HG03354 (cell line): ENCODE measurements around the gene HIRA.

Experiments used
- ATAC-seq: cut with Tn5 transposase; IDR thresholded peaks from one replicate; pipeline ENCODE4 v1.9.1; 2021; ENCODE audit warnings: mild to moderate bottlenecking; ENCODE audit not compliant: unreplicated experiment, poor library complexity, severe bottlenecking

Gene HIRA

DNA sequence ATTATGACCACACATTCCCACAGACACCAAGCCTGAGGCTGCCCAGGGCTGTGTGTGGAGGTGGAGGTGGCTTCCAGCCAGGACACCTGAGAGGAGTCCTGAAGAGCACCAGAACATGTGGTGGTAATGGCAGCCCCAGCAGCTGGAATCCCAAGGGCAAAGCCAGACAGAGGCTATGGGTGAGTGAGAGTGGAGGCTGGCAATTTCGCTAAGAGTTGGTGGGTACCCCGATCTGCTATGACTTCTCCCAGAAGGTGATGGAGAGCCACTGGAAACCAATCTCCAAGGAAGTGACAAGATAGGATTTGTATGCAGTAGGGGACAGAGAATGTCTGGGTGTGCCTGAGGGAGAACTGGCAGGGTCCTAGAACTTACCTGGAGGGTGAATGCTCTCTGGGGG, 70.7 kb downstream of the HIRA start:
- no peak for ATAC-seq

DNA sequence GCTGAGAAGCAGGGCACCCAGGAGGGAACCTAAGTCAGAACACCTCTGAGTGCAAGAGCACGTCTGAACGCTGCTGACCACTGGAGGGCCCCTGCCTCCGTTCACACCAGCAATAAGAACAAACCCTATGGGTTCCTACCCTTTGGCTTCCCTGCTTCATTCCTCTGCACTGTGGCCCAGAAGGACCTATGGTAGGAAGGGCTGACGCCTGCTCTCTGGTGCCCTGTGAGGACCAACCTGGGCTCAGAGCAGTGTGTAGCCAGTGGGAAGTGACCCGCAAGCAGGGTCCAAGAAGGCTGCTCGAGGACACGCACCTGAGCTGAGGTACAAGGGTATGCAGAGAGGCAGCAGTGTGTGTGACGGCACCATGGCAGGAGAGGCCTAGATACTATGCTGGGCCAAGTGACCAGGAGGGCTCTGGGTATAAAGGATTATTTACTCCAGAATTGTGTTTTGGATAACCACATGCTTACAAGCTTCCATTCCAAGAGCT, 71.2 kb downstream of the HIRA start:
- no peak for ATAC-seq

DNA sequence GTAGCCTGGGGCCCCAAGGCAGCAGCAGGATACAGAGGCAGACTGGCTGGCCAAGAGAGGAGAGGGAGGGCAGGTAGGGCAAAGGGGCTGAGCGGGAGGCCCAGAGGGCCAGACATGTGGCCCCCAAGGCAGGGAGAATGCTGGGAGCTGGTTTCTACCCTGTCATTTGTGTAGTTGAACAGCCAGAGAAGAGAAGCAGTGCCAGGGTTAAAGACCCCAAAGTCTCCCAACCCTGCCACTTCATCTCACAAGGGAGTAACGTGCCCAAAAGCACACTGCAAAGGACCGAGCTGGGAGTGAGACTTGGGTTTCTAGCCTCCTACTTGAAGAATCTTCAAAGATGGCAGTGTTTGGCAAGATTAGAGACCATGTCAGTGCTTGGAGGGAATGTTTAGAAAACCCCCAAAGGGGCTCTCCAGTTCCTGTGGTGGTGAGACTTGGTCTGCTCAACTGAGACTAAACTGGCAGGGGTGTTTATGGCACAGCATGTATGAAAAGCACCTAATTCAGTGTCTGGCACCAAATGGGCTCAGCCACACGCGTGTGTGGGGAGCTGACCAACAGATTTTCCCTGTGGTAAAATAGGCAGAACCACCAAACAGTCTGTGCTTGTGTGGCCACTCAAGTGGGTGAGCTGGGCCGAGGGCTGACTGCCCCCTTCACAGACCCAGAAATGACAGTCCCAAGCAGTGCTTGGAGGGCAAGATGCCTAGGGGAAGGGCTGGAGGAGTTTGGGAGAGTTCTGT, 71.8 kb downstream of the HIRA start:
- ATAC-seq = no peak

DNA sequence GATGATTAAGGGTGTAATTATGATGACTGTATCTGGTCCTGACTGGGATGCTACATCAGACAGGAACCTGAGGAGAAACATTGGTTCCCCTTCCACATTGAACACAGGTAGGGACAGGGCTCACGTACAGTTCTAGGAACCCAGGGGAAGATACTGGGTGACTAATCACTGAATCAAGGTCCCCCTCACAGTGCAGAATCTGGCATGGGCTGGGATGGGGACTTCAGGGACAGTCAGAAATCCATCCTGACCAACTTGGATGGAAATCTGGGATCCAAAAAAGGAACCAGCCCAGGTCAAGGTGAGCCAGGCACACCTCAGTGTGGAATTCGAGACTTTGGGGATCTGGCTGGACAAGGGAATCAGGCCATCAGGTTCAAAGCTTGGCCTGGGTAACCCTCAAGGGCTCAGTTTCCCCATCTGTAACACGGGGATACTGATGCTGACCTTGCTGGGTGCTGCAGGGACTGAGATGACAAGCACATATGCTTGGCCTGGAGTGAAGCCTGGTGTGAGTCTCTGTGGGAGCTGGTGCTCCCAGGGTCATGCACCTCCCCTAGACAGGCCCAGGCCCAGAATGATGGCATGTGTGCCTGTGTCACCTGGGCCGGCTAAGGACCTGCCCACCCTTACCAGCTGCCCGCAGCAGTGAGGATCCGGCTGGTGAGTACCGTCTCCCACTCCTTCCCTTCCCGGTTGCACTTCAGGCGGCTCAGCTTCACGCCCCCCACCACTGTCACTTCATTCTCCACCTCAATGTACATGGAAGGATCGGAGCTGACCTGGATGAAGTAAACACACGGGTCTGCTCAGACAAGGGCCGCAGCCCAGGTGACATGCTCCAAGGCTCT, 72.6 kb downstream of the HIRA start:
- ATAC-seq = no peak

DNA sequence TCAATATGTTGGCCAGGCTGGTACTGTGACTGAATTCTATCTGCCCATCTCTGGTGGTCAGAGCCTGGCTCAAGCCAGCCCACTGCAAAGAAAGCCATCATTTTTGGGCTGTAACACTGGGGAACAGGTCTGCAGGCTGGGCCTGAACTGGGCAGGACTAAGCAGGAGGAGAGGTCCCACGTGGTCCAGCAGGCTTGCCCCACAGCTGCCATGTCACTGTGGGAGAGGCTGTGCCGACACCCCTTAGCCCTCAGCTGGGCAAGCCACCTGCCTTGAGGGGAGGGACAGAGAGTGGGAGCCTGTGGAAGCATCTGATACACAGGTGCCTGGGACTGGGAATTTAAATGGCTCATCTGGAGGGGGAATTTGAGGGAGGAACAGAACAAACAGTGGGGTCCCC, 73.3 kb downstream of the HIRA start:
- no peak for ATAC-seq

DNA sequence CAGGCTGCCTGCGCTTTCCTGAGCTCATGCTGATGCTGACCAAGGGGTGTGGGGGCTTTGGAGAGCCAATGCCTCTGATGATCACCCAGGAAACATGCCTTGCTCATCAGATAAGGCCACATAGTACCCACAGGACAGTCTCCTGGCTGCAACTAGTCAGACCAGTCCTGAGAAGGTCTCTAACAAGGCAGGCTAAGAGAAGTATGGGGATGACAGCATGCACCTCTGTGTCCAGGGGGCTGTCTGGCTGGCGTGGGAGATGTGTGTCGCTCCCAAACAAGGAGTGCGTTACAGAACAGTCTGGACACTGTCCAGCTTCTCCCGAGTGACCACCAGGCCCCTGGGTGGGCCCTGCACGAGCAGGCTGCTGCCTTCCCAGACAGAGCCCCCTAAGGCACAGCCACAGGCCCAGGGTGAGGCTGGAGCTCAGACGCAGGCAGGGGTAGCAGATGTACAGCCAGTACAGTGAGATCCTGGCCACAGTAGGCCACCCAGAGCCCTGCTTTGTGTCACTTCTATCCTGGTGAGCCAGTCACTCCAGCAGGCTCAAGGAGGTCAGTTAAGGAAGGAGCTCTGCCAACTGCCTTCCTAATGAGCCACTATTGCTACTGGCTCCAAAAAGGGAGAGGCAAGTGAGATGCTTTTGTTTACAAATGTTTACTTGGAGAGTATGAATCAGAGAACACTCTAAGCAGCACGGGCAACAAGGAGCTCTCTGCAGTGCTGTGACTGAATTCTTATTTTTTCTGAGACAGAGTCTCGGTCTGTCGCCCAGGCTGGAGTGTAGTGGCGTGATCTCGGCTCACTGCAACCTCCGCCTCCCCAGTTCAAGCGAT, 74.0 kb downstream of the HIRA start:
- ATAC-seq = no peak

DNA sequence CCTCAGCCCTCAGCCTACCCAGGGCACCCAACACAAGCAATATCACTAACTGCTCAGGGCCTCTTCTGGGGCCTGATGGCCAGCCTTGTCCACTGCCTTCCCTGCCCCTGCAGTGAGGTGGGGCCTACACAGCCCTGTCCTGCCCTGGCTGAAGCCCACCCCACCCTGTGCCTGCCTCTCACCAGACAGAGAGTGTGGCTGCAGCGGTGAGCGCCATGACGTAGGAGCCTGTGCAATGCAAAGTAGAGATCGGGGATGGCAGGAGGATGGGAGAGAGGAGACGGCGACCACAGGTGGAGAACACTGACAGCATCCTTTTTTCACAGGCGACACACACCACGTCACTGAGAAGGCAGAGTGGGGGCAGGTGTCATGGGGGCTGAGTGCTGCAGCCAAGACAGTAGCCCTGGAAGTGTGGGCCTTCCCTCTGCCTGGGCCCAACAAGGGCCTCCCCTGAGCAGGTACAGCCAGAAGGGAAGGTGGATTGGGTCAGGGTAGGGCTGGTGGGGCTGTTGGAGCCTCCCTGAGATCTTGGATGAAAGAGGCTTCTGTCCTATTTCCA, 74.7 kb downstream of the HIRA start:
- ATAC-seq = no peak

DNA sequence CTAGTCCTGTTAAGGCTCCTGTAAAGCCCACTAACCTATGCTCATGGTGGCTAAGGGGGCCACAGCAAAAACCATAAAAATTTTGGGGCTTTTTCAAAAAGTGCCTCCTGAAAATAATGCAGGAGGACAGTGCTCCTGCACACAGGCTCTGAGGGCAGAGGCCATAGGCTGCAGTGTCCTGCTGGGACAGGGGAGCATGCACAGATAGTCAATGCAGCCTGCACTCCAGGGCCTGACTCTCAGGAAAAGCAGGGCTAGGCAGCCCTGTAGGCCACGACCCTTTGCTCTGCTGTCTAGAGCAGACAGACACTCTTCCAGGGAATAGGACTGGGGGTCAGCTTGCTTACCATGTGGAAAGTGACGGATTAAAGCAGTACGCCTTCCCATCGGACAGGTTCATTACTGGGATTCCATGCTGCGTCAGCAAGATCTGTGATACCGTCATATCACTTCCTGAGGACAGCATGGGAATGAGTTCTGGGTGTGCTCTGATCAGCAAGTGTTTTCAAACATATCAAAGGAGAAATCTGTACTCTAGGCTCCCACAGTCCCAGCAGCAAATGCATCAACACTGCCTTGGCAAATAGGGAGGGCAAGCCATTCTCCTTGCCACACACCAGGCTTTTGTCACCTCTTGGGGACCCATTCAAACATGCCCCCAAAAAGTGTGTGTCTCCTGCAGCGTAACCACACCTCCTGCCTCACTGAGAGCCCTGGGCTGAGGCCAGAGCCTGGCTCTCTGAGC, 75.9 kb downstream of the HIRA start:
- ATAC-seq = no peak

DNA sequence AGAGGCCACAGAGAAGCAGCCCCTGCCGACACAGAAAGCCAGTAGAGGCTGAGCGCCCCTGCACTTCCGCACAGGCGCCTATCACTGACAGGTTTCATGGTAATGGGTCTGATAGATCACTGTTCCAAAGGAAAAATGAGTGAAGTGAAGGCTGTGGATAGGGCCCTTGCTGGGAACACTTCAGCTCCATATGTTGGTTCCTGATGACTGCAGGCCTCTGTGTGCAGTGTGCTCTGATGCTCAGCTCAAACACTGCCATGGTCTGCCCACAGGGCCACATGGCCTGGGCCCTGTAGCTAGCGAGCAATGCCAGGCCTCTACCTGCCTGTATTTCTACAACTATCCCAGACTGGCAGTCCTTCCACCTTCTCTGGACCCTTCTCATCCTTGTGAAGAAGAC, 77.3 kb downstream of the HIRA start:
- ATAC-seq = no peak

DNA sequence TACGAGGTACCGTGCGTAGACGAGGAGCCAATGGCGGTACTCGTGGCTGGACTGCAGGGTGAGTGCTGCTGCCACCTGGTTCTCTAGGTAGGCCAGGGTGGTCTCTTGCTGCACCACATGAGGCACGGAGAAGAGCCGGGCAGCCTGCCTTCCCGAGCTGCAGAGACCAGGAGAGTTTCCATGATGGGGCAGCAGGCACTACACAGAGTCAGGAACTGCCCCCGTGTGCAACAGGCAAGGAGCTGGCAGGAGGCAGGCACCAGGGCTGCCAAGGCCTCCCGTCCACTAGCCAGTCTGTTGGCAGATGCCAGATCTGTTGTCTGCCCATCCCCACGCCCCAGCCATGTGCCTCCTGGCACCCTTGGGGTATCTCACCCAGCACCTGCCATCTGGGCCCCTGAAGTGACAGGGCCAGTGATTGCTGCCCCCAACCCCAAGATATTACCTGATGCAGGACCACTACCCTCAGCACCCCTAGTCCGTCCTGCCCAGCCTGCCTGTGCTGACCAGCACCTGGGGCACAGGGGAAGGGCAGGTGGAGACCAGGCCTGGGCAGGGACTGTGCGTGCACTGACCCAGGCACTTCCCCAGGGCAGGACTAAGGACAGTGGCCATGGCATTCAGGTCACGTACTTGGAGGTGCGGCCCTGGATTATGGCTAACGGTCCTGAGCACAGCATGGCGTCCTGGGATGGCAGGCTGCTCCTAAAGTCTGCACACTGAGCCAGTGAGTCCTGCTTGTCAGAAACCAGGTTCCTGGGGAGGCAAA, 78.0 kb downstream of the HIRA start:
- ATAC-seq = no peak

DNA sequence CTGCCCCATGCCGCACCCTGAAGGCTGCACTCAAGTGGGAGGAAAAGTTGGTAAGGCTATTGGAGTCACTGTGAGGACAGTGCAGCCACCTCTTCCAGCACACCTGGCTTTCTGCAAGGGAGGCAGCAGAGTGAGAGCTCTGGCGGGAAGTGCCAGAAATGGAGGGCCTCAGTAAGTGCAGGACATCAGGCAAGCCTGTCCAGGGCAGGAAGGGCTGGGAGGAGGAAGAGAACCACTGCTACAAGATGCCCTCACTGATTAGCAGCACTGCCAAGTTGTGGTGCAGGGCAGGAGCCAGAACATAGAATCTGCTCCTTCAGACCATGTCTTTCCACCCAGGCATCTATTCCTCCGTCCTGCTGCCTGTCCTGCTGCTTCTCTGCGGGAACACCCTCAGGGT, 78.8 kb downstream of the HIRA start:
- no peak for ATAC-seq

DNA sequence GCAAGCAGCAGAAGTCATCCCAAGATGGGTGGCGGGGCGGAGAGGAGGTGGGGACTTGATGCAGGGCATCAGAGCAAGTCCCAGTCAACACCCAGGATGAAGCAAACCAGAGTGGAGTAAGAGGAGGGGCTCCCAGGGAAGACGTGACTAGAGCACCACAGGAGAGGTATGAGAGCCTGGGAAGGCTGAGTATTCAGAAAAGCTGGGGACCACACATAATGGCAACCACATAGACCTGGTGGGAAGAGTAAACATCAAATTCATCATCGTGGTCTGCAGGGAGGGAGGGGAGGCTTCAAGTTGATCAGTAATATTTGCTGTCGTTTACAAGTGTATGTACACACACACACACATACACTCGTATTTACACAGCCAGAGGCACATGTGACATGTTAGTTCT, 79.3 kb downstream of the HIRA start:
- no peak for ATAC-seq

DNA sequence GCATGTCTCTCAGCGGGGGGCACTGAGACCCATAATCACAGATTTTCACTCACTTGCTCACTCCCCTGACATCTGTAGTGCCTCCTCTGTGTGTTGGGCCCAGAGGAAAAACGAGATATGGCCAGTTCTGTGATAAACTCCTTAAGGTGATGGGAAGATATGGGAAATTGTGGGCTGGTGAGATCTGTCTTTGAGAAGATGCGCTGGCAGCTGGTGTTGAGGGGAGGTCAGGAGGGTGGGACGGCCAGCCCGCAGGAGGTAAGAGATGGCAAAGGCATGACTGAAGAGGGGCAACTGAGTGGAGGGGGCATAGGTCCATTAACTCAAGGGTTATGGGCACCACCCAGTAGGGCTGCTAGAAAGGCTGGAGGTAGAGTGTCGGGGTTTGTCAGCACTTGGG, 79.9 kb downstream of the HIRA start:
- ATAC-seq = no peak

DNA sequence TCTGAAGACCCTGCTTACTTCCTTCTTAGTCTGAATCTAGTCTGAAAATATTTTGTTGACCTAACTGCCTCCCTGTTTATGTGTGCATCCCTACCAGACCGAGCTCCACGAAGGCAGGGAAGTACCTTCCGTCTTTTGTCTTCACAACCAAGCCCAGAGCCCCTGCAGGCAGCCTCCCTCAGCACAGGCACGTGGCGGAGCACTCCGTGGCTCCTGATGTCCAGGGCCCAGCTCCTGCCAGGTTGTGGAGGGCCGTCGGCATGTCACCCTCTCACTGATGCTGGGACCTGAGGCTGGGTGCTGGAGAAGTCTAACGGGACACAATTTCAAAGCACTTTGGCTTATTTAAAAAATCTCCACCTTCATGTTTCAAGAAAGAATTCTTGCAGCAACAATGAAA, 80.6 kb downstream of the HIRA start:
- ATAC-seq = no peak

DNA sequence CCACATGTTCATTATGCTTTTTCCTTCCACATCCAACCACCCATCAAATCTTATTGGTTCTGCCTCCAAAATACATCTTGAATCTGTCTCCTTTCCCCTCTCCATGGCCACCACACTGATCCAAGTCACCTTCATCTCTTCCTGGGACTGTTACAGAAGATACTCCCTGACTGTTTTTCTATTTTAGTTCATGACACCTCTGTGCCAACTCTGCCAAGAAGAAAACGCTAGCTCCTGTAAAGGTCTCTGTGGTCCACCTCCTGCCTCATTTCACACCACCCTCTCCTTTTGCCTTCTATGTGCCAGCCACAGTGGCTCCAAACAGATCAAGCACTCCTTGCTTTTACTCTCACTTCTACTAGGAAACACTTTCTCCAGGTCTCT, 81.1 kb downstream of the HIRA start:
- no peak for ATAC-seq

DNA sequence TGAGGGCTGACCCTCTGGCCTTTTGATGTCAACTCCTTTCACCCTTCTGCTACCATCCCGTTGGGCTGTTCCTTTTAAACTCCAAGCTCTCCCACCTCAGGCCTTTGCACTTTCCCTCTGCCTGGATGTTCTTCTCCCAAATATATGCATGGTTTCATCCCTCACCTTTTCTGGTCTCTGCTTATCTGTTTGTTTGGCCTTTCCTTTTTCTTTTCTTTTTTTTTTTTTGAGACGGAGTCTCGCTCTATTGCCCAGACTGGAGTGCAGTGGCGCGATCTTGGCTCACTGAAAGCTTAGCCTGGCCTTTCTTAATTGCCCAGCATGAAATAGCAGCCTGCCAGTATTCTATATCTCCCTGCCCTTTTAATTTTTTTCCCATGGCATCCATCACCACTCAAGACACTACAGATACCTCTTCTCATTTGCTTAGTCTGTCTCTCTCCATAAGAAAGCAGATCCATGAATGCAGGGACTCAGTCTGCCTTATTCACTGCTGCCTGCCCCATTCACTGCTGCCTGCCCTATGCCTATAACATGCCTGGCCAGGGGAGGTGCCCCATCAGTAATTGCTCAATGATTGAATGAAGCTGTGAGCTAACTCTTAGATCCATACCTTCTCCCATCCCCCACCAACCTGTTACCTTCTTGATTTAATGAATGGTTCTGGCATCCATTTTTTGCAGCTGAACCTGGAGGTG, 81.6 kb downstream of the HIRA start:
- ATAC-seq = no peak

DNA sequence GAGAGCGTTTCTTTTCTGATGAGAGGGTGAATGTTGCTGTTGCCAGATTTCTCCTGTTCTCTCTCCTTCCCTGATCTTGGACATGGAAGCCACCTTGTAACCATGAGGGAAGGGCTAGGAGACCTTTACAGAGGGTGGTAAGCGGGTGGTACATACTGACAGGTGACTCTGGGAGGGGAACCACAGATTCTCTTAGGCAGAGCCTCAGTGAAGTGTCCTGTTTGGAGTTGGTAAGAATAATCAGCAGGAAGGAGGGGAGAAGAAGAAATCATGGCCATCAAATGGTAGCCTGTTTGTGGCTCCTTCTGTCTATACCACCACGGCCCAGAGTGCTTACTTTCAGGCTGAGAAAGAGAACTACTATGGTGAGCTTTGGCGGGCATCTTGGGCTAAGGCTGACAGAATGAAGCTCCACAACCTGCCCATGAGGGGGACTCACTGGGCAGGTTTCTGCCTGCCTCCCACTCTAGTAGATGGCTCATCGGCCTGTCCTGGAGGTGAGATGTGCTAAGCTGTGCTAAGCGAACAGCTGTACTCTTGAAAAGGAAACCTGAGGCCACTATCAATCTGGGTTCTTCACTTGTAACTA, 84.8 kb downstream of the HIRA start:
- ATAC-seq = no peak

DNA sequence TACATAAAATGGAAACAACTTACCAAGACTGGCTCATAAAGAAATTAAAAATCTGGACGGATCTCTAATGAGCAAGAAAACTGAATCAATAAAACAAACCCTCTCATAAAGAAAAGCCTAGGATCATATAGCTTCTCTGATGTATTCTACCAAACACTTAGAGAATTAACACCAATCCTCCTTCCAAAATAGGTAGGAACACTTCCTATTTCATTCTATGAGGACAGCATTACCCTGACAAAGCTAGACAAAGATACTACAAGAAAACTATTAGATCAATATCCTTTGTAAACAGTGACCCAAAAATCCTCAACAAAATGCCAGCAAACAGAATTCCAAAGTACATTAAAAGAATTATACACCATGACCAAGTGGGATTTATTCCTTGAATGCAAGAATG, 87.1 kb downstream of the HIRA start:
- no peak for ATAC-seq
